Osteoblast (primary cell): ENCODE measurements around the gene PUS1. TPM values are rescaled to one million over a fixed set of nuclear protein-coding genes. Genes with fewer than 3 reads are reported as not detected.
A peak's percentile ranks its signal among the peaks of the same experiment; 100 is the strongest.

ENCODE experiments used
- DNase-seq: peaks from one replicate; pipeline ENCODE4 v3.0.0; 2011; ENCODE audit warnings: low spot score, mixed read lengths; ENCODE audit not compliant: insufficient read length; ENCODE audit errors: missing footprints
- H2AFZ ChIP-seq: 2 replicates; pipeline ENCODE4 v1.6.0; 2011; ENCODE audit warnings: mild to moderate bottlenecking, low read length
- H3K27ac ChIP-seq: 2 replicates; pipeline ENCODE4 v1.5.1; 2011; ENCODE audit warnings: mild to moderate bottlenecking, low read depth, low read length, moderate library complexity
- H3K27me3 ChIP-seq: 2 replicates; pipeline ENCODE4 v1.6.0; 2012; ENCODE audit warnings: mild to moderate bottlenecking, control low read depth, inconsistent platforms, low read length, moderate library complexity; ENCODE audit not compliant: insufficient read depth
- H3K36me3 ChIP-seq: 2 replicates; pipeline ENCODE4 v1.5.1; 2011; ENCODE audit warnings: mild to moderate bottlenecking, low read length, control low read depth, moderate library complexity; ENCODE audit not compliant: insufficient read depth
- H3K4me1 ChIP-seq: 2 replicates; pipeline ENCODE4 v1.5.1; 2011; ENCODE audit warnings: mild to moderate bottlenecking, low read length, control low read depth, moderate library complexity; ENCODE audit not compliant: insufficient read depth
- H3K4me2 ChIP-seq: 2 replicates; pipeline ENCODE4 v1.6.0; 2011; ENCODE audit warnings: mild to moderate bottlenecking, low read length; ENCODE audit not compliant: insufficient read depth
- H3K4me3 ChIP-seq: fragments of 200-600 bp; sonication (generic); 3 replicates; pipeline ENCODE4 v1.5.1; 2012; ENCODE audit warnings: mild to moderate bottlenecking, low read length, inconsistent platforms; ENCODE audit not compliant: insufficient read depth
- H3K79me2 ChIP-seq: 2 replicates; pipeline ENCODE4 v1.6.0; 2012; ENCODE audit warnings: mild to moderate bottlenecking, low read length, control low read depth, inconsistent platforms; ENCODE audit not compliant: insufficient read depth
- H3K9me3 ChIP-seq: 2 replicates; pipeline ENCODE4 v1.5.1; 2011; ENCODE audit warnings: low read depth, low read length, control low read depth
- H4K20me1 ChIP-seq: 2 replicates; pipeline ENCODE4 v1.6.0; 2012; ENCODE audit warnings: mild to moderate bottlenecking, low read length, control low read depth; ENCODE audit not compliant: insufficient read depth
- CTCF ChIP-seq: IDR thresholded peaks from 2 replicates; pipeline ENCODE4 v1.5.1; 2011; ENCODE audit warnings: mild to moderate bottlenecking, low read depth, low read length, moderate library complexity; ENCODE audit errors: extremely low read depth
- total RNA-seq: library from RNA; depleted of rRNA; stranded (reverse); fragments of >200 nt; gene quantifications from 2 replicates; pipeline ENCODE4 v1.2.3, GENCODE V29; 2012

Gene PUS1
- total RNA-seq, 1 donor: 7.6 TPM

- peaks cover 7% of the 10 kb centered on the region for H3K36me3 ChIP-seq
- H3K4me1 ChIP-seq: peaks cover 10% of the 10 kb centered on the region
- peak overlapping the region; percentile 93 for H3K27ac ChIP-seq
- no peak overlapping the region for H2AFZ ChIP-seq
- peaks cover 35% of the 10 kb centered on the region for H3K79me2 ChIP-seq
- peak overlapping the region; percentile 83 for H3K4me3 ChIP-seq
- H3K9me3 ChIP-seq: no peaks in the 10 kb centered on the region
- peak; percentile 100 for DNase-seq
- H3K27me3 ChIP-seq: no peaks in the 10 kb centered on the region
- no peak for TF ChIP-seq CTCF
- H4K20me1 ChIP-seq: peaks cover 32% of the 10 kb centered on the region
- H3K4me2 ChIP-seq: peak overlapping the region; percentile 92
Measured at GRCh38 chr12:131896811-131897270, 32.2 kb upstream of the PUS1 start.

GRCh38 chr12:131897276-131897675 lies 31.8 kb upstream of the PUS1 start:
- Histone ChIP-seq H3K4me2 (no peak overlapping the region), H4K20me1 (peaks cover 33% of the 10 kb centered on the region), H3K79me2 (peaks cover 39% of the 10 kb centered on the region)

GRCh38 chr12:131897875-131898274 lies 31.2 kb upstream of the PUS1 start:
- peaks cover 7% of the 10 kb centered on the region for H3K36me3 ChIP-seq
- peaks cover 41% of the 10 kb centered on the region for H3K79me2 ChIP-seq
- peaks cover 39% of the 10 kb centered on the region for H4K20me1 ChIP-seq
- no peak overlapping the region for H3K4me2 ChIP-seq
- H3K27me3 ChIP-seq: no peaks in the 10 kb centered on the region
- H3K4me1 ChIP-seq: peaks cover 10% of the 10 kb centered on the region
- H2AFZ ChIP-seq: no peak overlapping the region
- H3K27ac ChIP-seq: no peak overlapping the region
- H3K4me3 ChIP-seq: no peak overlapping the region
- TF ChIP-seq CTCF: no peak
- H3K9me3 ChIP-seq: no peaks in the 10 kb centered on the region
- peak; percentile 79 for DNase-seq

More at GRCh38 chr12:131897276-131897675, 31.8 kb upstream of the PUS1 start:
- H3K27ac ChIP-seq: peak overlapping the region; percentile 93
- H3K27me3 ChIP-seq: no peaks in the 10 kb centered on the region
- no peak overlapping the region for H3K4me3 ChIP-seq
- no peaks in the 10 kb centered on the region for H3K9me3 ChIP-seq
- no peak overlapping the region for H2AFZ ChIP-seq
- peaks cover 10% of the 10 kb centered on the region for H3K4me1 ChIP-seq
- peaks cover 7% of the 10 kb centered on the region for H3K36me3 ChIP-seq
- peak; percentile 52 for DNase-seq
- no peak for TF ChIP-seq CTCF

GRCh38 chr12:131900397-131900796 lies 28.7 kb upstream of the PUS1 start:
- TF ChIP-seq CTCF: no peak
- H3K27ac ChIP-seq: no peak overlapping the region
- DNase-seq: peak; percentile 76
- H3K9me3 ChIP-seq: no peaks in the 10 kb centered on the region
- peaks cover 56% of the 10 kb centered on the region for H4K20me1 ChIP-seq
- peaks cover 7% of the 10 kb centered on the region for H3K36me3 ChIP-seq
- H3K4me1 ChIP-seq: peaks cover 8% of the 10 kb centered on the region
- no peak overlapping the region for H2AFZ ChIP-seq
- no peaks in the 10 kb centered on the region for H3K27me3 ChIP-seq
- no peak overlapping the region for H3K4me2 ChIP-seq
- no peak overlapping the region for H3K4me3 ChIP-seq
- H3K79me2 ChIP-seq: peaks cover 51% of the 10 kb centered on the region
